PC-9 (cell line): ENCODE results near the gene MMP20.

Experiments
- CTCF ChIP-seq: fragments of 200-600 bp; sonication (generic); conservative IDR thresholded peaks from 2 replicates; pipeline ENCODE4 v1.6.1; 2017; ENCODE audit warnings: mixed run types, antibody characterized with exemption, mild to moderate bottlenecking, moderate library complexity
- EZH2 ChIP-seq: fragments of 200-600 bp; sonication (generic); IDR thresholded peaks from 2 replicates; pipeline ENCODE4 v1.8.0; 2017; ENCODE audit warnings: antibody characterized with exemption, low read depth

GRCh38 chr11:102555091-102555490, 70.0 kb downstream of the MMP20 start:
- TF ChIP-seq CTCF (no peak), EZH2 (no peak)
